HG03342 (cell line): Measurements from ENCODE around the gene CNIH3.

Experiments used
- ATAC-seq: cut with Tn5 transposase; IDR thresholded peaks from one replicate; pipeline ENCODE4 v1.9.1; 2021; ENCODE audit warnings: mild to moderate bottlenecking, moderate library complexity; ENCODE audit not compliant: unreplicated experiment

Gene CNIH3

DNA sequence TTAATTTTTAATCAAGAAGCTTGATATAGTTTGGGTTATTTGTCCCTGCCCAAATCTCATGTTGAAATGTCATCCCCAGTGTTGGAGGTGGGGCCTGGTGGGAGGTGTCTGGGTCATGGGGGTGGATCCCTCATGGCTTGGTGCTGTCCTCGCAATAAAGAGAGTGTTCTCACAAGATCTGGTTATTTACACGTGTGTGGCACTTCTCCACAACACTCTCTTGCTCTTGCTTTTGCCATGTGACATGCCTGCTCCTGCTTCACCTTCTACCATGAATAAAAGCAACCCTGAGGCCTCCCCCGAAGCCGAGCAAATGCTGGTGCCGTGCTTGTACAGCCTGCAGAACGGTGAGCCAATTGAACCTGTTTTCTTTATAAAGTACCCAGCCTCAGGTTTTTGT lies 2.6 kb upstream of the CNIH3 start:
- ATAC-seq: no peak

DNA sequence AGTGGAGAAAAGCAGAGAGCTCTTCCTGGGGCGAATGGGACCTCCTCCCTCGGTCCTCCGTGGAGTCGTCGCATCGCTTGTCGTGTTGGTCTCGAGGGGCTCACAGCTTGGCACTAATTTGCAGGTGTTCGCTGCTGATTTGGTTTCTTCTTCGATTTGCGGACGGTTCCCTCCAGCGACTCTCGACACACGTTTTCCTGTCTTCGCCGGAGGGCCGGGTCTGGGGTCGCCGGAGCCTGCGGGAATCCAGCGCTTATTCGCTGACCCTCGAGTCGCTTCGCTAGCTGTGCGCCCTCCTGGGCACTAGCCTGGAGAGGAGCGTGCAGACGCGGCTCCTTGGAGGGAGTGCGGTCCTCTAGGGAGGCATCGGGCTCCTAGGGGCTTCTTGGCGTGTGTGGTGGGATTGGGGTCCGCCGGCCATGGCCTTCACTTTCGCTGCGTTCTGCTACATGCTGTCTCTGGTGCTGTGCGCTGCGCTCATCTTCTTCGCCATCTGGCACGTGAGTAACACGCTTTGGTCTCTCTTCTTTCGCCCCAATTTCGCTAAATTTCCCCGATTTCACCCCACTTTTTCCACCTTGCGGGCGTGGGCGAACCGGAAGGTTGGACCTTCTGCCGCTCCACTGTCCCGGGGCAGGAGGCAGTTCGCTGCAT lies 766 bp downstream of the CNIH3 start:
- ATAC-seq: no peak

DNA sequence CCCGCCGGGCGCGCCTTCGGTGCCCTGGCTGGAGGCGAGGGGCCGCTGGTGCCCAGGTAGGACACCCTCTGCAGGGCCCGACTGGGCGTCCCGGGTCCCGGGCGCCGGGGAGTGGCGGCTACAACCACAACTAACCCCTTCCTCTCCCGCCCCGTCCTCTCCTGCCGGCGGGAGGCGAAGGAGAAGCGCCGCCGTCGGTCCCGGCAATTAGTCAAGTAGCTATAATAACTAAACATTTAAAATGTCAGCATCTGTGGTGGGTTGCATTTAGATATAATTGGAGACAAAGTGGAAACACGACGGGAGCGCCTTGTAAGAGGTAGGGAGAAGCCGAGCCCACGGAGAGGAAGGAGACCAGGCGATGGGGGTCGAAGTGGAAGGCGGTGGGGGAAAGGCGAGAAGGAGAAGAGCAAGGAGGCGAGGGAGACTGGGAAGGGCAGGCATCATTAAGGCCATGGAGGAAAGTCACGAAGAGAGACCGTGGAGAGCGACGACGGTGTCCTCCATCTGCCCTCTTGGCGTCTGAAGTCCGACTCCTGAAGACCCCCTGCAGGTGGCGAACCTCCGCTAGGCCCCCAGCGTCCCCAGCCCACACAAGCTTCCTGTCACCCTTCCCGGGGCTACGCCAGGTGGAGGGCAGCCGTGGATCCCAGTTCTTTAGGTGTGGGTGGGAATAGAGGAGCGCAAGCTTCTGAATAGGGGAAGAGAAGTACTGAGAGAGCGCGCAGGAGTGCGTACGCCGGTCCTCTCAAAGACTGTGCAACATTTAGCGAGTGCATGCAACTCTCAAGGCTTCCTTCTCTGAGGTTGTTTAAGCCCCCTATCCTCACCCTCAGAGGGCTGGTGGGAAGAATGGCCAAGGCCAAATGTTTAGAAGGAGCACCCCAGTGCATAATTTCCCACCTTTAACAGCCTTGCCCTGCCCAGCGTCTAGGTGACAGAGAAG lies 1.6 kb downstream of the CNIH3 start:
- no peak for ATAC-seq

DNA sequence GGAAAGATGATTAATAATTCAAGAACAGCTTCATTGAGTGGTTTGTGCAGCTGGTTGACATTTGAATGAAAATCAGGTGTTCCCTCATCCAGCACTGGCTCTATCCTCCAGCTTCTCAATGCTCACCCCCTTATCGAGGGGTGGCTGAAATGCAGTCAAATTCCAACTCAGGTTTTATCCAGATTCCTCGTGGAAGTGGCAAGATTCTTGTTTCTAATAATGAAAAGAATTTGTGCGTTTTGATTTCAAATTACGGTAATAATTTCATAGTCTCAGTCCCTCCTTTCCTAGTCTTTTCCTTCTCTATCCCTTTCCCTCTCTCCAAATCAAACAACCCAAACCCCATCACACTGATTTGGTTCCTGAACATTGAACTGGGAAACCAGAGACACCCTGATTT lies 3.1 kb downstream of the CNIH3 start:
- ATAC-seq: no peak

DNA sequence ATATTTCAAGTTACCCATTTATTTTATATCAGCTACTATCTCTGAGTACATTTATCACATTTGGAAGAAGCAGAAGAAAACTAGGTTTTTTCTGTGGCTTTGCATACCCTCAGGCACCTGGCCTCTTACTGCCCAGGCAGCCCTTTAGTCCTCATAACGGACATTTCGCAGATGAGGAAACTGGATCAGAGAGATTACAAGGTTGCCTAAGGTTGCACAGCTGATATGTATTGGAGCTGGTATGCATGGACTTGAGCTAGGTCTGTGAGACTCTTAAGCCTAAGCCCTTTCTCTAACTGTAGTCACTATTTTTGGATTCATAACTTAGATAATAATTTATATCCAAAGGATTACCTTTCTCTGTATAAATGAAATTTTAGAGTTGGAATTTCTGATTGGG lies 4.0 kb downstream of the CNIH3 start:
- ATAC-seq: no peak

DNA sequence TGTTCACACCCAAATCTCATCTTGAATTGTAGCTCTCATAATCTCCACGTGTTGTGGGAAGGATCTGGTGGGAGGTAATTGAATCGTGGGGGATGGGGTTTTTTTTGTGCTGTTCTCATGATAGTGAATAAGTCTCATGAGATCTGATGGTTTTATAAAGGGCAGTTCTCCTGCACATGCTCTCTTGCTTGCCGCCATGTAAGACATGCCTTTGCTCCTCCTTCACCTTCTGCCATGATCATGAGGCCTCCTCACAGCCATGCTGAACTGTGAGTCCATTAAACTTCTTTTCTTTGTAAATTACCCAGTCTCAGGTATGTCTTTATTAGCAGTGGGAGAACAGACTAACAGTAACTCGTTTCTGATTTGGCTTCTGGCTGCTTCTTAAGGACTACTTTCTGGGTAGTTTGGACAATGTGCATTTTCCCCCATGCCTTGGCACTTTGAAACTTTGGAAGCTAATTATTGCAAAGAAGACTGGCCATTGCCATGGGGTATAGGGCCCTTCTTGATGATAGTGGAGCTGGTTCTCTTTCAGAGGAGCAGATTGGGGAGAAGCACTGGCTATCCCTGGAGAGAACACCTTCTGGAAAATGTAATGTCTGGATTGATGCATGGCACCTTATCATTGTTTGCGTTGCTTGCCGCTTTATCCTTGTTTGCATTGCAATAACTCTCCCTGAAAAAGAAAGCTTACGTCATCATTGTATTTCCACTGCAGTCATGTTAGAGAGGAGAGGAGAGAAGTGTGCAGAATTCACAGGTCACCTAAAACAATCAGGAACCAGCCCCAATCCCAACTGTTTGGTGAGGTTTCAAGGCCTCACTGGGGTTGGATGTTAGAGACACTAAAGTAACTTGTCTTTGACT lies 5.9 kb downstream of the CNIH3 start:
- ATAC-seq: no peak

DNA sequence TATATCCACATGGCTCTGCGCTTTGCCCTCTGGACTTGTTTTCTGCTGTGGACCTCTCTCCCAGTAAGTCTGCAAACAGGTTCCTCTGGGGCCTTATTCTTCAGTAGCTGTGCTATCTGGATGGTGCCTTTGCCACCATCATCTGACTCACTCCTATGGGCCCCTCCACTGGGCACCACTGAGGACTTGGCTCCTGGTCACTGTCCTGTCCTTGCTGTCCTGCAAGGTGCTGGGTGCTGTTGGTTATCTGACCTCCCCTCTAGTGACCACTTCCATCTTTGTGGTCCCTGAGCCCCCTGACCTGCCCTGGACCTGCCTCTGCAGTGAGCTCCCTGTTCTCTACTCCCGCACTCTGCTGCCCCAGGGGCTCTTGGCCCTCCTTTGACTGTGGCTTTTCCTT lies 6.7 kb downstream of the CNIH3 start:
- no peak for ATAC-seq

DNA sequence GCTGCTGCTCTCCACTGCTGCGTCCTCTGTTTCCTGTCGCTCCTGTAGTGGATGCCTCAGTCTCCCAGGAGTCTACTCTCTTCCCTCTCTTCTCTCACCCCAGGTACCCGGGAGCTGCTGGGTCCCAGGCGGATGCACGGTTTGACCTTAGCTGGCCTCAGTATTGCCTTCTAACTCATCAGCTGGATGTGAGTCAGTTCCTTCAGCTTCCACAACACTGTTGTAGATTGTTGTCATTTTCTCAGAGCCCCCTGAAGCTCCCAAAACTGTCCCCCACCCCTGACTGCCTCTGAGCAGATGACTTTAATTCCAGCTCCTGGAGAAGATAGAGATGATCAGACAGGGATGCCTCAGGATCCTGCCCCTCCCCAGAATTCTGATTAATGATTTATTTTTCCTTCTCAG lies 7.2 kb downstream of the CNIH3 start:
- ATAC-seq: no peak

DNA sequence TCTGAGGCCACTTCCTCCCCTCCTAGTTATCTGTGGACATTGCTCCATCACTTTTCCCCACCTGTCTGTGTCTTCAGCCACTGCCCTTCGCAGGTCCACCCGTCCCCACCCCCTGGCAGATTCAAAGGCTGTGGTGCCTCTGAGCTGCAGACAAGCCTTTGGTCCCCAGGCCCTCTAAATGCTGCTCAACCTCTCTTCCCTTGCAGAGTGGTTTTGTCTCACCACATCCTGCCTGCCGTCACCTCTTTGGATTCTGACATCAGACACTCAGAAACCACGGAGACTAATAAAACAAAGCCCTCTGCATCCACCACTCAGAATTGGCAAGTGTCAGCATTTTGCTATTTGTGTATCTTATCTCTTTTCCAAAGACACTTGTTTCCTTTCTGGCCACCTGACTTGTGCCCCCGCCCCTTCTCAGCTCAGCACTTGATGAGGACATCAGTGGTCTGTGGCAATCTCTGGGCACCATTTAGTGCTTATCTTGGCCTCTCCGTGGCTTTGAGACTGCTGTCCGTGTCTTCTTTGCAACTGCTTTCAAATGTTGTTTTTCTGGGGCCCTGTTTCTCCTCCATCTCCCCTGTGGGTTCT lies 7.7 kb downstream of the CNIH3 start:
- ATAC-seq: peak; percentile 97

DNA sequence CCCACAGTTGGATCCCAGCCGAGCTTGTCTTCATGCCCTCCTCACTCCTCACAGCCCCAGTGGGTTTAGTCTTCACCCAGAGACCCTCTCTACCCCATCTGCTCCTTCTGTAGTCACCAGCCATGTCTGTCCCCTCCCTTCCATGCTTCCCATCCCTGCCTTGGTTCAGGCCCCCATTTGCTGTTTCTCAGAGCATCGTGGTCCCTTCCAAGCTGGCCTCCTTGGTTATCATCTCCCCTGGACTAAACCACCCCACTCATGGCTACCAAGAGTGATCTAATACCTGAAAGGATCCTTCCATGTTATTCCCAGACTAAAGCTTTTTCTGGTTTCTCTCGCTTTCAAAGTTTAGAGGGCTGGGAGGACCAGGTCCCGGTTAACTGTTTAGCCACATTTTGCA lies 8.3 kb downstream of the CNIH3 start:
- ATAC-seq: no peak

DNA sequence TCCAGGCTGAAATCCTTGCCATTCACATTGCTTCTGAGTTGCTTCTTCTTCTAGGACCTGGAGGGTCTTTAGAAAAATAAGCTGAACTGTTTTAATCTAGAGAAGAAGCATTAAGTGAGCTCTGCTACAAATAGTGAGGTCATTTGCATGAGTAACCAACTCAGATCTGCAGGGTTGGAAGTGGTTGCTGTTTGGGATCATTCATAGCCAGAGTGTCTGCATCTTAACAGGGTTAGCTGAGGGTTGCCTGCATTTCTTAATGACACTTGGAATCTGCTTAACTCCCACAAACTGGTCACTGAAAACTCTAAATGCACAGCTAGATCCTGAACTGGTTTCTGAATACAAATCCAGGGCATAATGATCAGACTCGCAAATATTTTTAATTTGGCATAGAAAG lies 9.9 kb downstream of the CNIH3 start:
- ATAC-seq: no peak

DNA sequence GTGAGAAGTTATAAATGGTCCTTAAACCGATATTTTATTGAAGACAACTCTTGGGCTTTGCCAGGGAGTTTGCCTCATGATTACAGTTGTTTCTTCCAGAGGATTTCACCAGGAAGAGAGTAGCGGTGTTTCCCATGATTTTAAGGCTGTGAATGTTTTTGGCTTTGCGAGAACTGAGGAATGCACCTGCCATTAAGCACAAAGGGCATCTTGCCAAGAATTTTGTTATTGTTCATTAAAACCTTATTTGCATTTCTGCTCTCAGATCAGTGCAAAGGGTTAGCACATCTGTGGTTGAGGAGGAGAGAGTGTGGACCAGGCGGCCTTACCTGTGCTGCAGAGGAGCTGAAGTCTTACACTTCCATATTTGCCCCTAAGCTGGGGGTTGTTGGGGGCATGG lies 13.8 kb downstream of the CNIH3 start:
- no peak for ATAC-seq

DNA sequence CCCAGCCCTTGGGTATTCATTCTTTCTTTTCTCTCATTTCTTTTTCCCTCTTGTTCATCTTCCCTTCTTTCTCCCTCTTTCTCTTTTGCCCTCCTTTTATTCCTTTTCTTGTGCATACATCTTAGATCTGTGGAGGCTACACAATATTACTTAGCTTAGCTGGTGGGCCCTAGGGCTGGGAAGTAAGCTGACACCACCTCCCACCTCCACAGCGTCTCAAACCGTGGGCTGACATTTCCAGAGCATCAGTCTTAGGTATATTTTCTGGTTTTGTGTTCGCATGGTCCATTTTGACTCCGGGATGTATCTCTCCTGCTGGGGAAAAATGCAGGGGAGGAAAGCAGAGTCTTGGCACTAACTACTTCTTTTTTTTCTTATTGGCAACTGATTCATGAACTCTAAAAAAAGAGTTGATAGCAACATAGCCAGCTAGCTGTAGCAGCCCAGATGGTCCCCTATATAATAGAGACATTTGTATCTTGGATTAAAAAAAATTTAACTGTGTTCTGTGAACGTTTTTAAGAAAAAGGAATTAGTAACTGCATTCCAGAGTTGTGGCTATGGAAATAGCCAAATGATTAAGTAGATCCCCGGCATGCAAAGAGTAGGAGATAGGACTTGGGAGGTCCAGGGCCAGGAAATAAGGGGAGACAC lies 15.5 kb downstream of the CNIH3 start:
- no peak for ATAC-seq

DNA sequence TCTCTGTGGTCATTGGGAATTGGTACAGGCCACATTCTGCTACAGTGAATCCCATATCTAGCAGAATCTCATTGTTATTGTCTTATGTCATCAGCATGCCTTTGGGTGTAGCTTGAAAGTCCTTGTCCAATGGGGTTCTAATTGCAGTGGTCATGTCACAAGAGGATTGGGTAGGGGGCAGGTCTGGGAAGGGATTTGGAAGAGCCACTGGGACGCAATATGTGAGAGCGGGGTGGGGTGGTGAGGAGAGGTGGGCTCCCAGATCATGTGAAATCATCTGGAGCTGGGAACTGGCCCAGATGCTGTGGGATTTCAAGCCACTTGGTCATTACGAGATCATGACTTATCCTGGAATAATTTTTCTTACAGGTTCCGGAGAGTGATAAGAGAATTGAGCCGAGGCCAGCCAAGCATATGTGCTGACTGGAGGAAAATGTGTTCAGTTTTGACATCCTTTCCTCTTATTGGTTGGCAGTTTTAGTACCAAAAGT lies 16.3 kb downstream of the CNIH3 start:
- ATAC-seq: no peak

DNA sequence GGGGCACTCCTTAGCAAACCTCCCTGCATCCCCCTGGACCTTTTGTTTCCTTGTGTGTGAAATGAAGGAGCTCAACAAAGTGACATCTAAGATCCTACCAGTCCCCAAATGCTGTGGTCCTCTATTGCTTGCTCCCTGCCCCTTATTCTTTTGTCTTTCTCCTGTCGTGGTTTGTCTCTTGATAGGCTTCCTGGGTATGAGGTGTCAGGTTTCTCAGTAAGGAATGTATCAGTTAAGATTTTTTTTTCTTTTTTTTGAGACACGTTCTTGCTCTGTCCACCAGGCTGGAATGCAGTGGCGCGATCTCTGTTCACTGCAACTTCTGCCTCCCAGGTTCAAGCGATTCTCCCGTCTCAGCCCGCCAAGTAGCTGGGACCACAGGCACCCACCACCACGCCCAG lies 16.8 kb downstream of the CNIH3 start:
- ATAC-seq: no peak

DNA sequence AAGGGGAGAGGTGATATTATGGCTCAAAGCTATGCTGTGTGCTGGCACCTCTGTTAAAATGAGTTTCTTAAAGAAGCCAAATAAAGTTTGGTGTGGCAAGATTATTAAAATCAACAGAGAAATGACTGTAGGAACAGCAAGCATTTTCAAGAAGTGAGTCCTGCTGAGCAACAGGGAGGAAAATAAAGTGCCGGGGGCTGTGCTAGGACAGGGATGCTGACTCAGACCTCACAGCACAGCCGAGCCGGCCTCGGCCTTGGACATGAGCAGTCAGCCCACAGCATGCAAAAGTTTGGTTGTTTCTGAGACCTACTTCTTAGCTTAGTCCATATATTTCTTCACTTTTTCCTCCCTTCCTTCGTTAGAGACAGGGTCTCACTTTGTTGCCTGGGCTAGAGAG lies 19.2 kb downstream of the CNIH3 start:
- ATAC-seq: no peak

DNA sequence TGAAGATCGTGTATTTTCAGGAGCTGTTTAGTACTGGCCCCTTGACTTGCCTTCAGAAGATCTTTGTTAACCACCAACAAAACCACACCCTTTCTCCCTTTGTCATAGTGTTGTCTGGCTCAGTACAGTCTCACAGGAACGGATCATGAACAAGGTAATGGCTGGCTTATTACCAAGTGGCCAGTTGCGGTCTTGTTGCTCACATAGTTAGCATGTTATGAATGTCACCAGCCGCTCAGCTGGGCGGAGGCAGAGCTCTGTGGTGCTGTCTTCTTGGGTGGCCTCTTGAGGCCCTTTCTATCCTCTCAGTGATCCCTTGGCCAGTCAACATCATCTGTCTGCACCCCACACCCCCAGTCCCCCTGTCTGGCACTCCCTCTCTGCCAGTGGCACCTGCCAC lies 21.4 kb downstream of the CNIH3 start:
- ATAC-seq: no peak

DNA sequence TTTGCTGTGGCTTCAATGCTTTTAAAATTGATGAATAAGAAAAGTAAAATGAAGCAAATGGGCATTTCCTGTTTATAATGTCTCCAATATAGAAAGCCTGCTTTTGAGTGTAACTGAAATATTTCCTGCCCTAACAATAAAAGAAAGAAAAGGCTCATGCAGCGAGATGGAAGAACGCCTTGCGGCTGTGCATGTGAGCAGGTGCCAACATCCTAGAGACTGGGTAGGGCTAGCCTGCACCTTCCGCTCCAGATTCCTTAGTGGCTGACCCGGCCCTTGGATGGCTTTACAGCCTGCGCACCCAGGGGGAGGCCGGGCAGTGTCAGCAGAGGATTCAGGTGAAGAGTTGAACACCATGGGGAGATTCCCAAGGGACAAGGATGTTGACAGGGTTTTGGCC lies 21.8 kb downstream of the CNIH3 start:
- no peak for ATAC-seq

DNA sequence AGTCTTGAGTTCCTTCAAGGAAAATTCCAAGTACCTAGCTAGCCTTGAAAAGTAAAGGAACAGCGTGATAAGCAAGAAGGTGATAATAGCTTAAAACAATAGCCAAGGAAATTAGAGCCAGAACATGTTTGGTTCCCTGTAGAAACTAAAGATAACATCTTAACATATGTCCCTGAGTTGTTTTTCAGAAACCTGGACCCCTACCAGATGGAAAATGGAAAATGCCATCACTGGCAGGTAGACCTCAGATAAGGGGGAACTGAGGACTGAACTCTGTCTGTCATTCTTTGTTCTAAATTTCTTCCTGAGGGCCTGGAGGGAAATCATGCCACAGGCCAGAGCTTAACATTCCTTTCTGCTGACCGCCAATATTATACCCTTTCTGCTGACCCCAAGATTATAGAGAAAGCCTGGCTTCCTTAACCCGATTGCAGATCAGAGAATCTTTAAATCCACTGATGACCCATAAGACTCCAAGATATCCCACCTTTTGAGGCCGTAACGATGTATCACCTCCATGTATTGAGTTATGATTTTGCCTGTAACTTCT lies 23.4 kb downstream of the CNIH3 start:
- ATAC-seq: no peak

DNA sequence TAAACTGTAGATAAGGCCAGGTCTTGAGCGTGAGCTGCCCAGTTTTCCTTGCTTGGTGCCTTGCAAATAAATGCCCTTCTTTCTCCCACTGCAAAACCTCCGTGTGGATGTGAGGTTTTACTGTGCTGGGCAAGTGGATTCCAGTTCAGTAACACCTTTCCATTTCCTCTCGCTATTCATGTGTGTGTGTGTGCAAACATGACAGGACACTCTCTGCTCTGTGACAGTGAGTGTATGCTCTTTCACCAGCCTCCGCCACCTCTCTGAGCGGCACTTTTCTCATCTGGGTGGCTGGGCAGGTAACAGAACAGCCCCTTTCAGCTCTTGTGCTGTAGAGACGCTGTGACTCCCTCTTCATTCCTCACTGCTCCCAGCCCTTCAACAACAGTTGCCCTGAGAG lies 23.9 kb downstream of the CNIH3 start:
- no peak for ATAC-seq
